GM21737 (cell line): ENCODE measurements around the gene PBX4.

ENCODE experiments used
- ATAC-seq: cut with Tn5 transposase; IDR thresholded peaks from one replicate; pipeline ENCODE4 v1.9.1; 2021; ENCODE audit warnings: mild to moderate bottlenecking, moderate library complexity; ENCODE audit not compliant: unreplicated experiment

PBX4 gene

DNA sequence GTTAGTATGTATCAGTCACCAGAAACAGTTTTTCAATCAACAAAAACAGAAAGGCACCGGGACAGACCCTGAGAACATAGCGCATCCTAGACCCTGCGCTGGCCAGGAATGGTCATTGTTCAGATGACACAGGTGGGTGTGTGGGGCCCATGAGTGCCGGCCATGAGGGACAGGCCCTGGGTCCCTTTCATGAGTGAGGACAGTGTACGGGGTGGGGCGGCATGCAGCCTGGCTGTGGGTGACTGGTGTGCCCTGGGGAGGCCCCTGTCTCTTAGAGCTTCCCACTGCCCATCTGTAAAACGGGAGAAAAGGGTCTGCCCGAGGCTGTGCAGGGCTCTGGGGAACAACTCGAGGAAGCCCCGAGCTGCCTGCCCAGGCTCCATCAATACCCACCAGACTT, 25.8 kb downstream of the PBX4 start:
- ATAC-seq, result no peak

DNA sequence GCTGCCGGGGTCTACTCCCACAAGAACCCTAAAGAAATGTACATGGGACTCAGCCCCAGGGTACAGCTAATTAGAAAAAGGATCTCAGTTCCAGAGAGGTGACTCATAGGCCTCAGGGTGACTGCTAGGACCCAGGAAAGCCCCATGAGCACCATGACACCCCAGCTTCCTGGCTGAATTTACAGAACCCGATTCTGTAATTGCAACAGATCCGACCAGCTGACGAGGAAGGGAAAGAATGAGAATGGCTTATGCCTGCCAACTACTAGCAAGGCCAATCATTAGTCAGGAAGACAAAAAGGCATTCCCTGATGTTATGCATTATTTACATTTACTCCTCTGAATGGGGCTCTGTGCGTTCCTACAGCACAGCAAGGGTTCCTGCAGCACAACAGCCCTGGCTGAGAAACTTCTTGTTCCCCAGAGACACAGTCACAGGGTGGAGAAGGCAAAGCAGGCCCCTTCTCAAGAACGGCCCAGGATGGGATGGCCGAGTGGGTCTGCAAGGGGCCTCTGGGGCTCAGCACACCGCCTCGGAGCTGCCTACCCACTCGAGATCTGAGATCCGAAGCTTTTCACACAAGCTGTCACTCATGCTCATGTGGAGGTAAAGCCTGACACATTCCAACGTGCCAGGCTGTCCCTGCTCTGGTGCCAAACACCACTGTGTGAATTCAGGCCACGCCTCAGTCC, 27.2 kb downstream of the PBX4 start:
- peak; percentile 54 for ATAC-seq

DNA sequence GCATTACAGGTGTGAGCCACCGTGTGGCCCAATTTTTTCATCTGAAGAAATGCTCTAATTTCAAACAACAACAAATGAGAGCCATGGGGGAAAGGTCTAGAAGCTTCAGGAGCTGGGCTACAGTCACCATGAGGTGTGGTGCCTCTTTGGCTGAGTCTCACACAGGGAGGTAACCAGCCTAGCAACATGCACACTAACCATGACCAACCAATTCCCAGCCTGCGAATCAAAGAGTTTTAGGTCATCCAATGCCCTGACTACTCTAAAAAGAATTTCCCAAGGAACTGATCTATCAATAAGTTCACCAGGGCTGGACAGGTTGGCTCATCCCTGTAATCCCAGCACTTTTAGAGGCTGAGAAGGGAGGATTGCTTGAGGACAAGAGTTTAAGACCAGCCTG, 29.9 kb downstream of the PBX4 start:
- ATAC-seq, result no peak

DNA sequence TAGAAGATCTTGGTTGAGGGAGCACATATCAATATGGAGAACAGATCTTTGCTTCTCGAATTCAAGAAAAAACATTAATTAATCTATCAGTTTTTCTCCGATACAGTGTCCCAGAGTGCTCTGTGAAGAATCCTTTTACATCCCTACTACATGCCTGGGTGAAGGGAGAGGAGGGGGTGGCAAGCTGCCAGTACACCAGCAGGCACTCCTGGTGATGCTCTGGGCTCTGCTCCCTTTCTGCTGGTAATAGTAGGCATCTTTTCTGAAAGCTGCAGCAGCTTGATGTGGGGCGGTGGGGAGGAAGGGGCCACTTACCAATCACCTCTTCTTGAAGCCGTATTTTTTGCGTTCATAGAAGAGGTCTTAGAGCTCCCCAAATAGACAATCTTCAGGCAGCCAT, 30.7 kb downstream of the PBX4 start:
- ATAC-seq, result no peak

DNA sequence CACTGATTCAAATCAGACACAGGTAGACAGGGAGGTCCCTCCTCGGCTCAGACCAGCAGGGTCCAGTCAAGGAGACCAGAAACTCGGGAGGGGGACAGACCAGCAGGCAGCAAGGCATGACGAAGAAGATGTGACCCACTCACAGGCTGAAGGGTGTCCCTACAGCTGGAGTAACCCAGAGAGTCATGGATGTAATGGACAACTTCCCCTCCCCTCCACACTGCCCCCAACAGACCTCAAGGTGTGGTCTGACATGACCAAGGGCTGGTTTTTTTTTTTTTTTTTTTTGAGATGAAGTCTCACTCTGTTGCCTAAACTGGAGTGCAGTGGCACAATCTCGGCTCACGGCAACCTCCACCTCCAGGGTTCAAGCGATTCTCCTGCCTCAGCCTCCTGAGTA, 34.1 kb downstream of the PBX4 start:
- ATAC-seq, result no peak

DNA sequence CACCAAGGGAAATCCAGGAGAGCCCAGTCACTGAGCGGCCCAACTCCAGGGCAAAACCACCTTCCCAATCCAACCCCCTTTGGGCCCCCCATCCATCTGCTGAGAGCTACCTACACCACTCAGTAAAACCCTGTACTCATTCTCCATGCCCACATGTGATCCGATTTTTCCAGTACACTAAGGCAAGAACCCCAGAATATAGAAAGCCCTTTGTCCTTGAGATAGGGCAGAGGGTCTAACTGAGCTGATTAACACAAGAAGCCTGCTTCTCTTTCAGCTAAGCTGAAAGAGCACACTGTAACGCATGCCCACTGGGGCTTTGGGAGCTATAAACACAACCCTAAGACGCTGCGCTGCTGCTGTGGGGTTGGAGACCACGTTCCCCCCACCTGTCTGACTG, 36.0 kb downstream of the PBX4 start:
- ATAC-seq, result no peak

DNA sequence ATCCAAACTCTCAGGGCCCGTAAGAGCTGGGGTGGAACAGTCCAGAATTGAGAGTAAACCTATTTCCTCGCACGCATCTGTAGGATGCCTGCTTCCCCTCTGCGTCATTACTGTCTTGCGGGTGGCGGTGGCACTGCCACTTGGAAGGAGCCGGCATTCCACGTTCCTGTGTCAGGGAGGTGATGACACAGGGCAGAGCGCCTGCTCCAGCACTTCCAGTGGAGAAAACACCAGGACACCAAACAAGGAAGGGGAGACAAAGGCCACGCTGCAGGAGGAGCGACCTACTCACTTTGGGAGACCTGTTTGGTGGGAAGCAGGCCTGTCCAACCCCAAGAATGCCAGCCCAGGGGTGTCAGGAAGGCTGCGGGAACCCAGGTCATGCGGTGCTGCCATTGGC, 37.1 kb downstream of the PBX4 start:
- ATAC-seq, result no peak

DNA sequence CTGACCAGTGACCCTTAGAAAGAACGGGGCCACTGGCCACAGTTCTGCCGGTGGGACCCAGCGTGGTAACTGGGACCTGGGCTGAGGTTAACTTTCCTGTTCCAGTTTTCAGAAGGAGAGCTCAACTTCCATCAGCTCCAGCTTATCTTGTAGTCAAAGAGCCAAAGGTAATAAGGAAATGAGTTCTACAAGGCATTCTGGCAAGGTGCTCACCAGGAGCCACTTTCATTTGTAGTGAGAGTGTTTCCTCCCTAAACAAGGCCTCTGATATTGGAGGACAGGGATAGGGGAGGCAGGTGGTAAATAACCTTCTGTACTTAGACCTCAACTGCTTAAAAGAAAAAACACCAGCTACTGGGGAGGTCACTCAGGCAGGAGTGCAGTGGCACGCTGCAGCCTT, 38.1 kb downstream of the PBX4 start:
- no peak for ATAC-seq

DNA sequence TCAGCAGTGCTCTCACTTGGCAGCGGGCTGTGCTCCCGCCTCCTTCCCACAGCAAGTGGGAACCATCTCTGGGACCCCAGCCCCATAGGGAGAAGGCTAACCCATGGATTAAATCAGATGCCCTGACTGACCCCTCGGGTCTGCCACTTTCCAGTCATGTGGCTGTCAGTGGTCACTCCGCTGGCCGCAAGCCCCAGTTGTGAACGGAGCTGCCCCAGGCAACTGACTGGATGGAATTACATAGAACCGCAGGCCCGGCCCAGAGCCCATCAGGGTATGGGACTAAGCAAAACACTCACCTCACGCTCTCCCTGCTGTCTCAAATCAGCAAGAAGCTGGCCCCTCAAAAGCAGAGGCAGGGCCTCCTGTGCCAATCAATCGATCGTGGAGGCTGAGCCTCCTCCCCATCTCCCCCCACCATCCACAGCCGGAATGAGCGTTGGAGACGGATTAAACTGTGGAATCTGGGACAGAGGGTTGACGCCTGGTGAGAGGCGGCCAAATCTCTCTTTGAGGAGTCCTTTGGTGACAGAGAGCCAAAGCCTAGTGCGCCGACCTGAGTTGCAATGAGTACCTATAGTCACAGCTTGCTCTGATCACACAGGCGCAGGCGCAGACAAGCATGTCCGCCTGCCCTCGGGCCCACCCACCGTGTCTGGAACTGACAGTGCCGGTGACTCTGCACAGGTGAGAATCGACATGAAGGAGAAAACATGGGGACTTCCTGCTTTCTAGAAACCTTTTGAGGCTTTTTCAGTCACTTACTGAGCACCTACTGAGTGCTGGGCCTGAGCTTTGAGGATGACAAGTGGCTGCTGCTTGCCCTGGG, 38.7 kb downstream of the PBX4 start:
- ATAC-seq, result no peak

DNA sequence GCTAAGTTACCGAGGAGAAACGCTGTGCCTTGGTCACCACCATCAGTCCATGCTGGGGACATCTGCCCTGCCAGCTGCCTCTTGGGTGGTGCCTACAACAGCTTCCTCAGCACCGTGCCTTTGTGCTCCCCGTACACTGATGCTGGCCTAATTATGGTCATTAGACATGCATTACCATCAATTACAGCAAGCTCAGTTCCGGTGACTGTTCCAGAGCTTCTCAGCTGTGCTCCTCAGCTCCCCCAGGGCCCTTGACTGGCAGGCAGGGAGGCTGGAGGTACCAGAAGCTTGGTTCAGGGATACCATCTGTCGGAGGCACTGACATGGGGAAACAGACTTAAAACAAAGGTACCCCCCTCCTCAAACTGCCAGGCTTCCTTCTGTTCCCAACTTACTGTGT, 40.2 kb downstream of the PBX4 start:
- ATAC-seq, result no peak

DNA sequence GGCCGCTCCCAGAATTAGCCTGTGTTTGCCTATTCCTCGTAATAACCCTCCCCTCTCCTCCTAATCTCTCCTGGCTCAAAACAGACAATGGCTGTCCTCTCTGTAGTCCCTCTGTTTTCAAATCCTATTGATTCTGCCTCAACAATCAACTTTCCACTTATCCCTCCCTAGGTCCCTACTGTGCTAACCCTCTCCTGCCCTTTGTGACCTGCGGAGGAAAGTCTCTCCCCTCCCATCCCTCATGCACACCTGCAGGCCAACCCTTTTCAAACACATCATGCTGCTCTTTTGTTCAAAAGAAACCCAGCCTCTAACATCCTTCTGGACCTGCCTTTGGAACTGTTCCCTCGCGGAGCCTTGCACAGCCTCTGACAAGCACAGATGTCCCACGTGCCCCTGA, 43.1 kb downstream of the PBX4 start:
- no peak for ATAC-seq

DNA sequence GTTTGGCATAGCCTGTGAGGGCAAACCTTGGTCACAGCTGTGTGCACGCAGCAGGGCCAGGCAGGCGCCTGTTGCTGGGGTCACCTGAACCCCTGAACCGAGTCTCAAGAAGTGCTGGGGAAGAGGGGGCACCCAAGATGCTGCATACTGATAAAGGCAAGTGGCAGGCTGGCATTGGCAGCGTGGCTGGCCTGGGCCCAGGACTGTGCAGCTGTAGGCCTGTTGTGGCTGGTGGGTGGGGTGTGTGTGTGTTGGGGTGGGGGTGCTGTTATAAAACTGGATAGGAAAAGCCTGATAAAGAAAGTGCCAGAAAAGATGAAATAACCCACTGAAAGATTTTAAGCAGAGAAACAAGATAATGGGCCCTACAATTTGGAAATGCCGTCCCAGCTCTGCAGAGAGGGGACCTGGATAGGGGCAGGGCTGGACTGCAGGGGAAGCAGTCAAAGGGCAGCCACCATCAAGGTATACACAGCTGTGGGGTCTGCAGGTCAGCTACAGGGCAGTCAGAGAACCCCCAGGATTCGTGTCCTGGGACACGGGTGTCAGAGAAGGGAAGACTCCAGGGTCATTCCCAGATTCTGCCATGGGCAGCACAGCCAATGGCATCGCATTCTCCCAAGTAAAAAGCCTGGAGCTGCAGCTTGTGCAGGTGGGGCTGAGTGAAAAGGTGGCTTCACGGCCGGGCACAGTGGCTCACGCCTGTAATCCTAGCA, 47.3 kb downstream of the PBX4 start:
- ATAC-seq, result no peak

DNA sequence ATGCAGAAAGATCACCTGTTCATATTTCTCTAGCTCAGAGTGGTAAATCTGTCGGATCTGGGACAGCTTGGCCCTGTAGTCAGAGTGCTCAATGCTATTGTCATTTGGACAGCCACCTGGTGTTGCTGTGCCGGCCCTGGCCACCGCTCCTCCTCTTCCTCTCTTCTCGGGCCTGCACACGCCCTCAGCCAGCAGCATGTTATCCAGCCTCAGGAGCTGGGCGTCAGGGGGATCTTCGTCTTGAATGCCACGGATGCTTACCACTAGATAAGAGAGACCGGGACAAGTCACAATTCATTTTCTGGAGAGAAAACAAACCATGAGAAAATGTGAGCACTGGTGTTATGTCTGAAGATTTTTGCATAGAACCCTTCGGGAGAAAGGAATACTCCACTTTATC, 47.9 kb downstream of the PBX4 start:
- ATAC-seq, result no peak

DNA sequence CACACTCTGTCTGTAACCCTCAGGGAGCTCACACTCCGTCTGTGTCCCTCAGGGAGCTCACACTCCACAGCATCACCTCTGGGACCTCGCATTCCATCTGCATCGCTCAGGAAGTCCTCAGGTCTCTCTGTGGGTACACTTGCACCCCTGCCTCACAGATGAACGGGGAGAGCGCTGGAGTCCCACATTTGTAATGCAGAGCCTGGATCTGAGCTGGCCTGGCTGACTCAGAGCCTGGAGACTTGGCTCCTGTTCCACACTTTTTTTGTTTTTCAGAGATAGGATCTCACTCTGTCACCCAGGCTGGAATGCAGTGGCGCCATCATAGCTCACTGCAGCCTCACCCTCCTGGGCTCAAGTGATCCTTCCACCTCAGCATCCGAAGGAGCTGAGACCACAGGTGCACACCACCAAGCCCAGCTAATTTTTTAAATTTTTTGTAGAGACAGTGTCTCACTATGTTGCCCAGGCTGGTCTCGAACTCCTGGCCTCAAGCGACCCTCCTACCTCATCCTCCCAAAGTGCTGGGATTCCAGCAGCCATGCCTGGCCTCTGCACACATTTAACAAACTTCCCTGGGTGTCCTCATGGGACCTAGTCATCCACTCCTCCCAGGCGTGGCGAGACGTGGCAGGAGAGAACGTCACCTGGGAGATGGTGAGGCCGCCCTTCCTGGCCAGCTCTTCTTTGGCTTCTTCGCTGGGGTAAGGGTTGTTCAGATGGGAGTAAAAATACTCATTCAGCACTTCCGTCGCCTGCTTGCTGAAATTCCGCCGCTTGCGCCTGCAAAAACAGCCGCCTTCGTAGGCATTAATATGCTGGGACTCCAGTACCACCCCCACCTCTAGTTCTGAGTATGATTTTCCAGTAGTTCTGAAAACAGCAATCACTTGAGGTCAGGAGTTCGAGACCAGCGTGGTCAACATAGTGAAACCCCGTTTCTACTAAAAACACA, 49.4 kb downstream of the PBX4 start:
- no peak for ATAC-seq

DNA sequence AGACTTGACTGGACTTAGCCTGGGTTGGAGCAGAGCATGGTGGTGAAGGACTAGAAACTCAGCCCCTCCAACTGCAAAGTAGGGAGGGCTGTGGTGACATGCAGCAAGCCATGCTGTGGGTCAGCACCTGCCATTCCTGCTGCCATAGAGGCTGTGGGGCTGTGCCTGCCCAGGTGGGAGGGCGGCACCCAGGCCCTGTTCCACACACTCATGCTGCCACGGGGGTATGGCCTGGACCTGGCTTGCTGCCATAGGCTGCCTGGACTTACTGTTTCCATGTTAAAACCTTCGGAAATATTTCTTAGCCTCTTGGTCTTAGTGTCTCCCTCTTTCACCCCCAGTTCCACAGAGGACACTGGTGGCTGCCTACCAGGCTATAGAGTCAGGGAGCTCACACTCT, 51.1 kb downstream of the PBX4 start:
- ATAC-seq, result no peak

DNA sequence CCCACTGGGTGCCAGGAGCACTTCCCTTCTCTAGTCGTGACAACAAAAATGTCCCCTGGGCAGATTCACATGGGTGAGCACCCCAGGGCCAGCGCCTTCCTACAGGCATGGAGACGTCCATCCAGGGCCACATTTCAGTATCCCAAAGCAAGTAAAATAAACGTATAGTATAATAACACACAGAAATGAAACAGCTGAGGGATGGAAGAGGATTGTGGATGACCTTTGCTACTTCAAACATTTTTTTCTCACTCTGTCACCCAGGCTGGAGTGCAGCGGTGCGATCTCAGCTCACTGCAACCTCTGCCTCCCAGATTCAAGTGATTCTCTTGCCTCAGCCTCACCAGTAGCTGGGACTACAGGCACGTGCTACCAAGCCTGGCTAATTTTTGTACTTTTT, 52.2 kb downstream of the PBX4 start:
- no peak for ATAC-seq

DNA sequence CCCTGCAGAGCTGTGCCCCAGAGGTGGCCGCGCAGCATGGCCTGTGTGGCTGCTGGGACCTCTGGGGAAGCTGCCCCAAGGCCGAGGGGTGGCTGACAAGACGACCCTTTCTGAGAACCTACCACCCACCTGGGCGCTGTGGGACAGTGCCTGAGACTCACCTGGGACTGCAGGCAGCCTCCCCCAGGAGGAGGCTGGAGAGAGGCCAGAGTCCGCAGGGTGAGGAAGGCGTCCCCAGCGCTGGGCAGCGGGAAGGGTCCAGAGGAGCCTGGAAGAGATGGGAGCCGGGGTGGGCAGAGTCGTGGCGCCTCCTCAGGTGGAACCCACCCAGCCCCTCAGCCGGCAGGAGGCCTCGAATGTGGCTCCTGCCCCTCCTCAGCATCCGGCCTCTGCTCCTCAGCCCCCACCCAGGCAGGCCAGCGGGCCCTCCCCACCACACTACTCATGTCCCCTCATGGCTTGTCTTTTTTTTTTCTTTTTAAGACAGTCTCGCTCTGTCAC, 55.1 kb downstream of the PBX4 start:
- ATAC-seq, result no peak

DNA sequence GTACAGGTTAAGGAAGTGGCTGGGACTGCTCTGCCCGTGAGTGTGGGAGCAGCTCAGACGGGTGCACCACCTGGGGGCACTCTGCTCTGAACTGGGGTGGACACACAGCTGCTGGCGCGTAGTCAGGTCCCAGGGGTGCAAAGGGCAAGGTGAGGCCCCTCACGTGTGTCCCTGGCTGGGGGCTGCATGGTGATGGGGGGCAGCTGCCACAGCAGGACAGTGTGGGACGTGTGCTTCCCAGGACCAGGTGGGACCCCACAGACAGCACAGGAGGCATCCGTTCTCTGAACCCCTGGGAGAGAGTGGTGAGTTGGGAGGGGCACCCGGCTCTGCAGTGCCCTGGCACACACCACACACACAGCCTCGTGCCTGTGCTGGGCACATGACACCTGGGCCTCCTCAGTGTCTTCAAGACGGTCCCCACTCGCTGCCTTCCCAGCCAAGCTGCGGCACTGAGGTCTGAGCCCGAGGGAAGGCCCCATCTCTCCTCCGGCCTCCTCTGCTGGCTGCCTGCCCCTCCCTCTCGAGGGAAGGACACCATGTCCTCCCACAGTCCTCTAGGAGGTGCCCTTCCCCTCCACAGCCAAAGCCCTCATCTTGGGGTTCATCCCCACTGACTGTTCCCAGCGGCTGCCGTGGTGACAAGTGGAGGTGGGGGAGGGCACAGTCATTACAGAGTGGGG, 55.7 kb downstream of the PBX4 start:
- no peak for ATAC-seq

DNA sequence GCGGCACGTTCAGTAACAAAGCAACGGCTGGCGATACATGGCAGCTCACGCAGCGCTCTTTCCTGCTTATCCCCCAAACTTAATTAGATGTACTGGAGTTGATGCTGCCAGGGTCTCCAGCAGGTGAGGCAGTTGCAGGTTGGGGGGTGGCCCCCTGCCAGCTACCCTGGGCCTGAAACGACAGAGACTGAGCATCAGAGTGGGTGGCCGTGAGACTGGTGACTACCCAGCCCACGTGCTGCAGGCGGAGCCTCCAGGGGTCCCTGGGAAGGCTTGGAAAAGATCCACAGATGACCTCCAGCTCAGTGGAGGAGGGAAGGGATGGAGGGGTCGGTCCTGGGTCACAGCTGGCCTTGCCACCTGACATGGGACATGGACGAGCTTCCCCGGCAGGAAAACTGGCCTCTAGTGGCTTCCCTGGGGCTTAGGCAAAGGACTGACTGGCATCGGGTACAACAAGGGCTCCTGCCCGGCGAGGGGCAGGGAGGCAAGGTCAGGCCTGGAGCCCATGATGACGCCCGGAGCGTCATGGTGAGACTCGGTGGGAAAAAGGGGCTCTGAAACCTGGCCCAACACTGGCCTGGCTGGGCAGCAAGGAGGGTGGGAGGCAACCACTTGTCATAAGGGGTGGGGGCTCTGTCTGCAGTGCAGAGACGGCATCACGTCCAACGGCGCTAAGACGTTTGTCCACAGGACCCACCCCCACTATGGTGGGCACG, 56.4 kb downstream of the PBX4 start:
- ATAC-seq, result no peak
